Measurements from ENCODE around the gene ZSCAN10.
A peak's percentile ranks its signal among the peaks of the same experiment; 100 is the strongest.

DNA sequence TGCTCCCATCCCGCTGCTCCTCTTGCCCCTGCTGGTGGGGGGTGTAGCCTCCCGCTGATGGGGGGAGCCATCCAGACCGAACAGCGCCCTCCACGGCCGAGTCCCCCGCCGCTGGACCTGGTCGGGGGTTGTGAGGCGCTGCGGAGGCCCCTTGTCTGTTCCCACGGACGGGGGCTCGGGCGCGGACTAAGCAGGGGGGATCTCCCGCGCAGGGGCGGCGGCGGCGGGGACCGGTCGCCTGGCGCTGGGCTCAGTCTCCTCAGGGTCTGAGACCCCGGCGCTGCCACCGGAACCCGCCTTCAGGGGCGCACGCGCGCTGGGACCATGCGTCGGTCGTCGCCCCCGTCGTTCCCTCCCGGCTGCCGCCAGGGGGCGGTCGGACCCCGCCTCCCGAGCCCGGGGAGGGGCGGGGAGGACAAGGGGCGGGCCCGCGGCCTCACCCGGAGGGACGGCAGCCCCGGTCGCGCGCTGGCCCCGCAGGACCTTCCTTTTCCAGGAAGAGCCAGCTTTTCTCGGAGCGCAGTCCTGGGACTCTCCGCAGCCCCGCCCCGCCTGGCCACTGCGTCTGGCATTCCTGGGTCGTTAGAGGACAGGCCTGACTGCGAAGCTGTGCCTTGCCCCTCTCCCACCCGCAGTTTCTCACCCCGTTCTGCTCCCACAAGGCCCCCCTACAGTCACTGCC is 39.9 kb downstream of the ZSCAN10 start:
- TF ChIP-seq POLR2A (IDR thresholded peaks at IDR 0.05), result no peak
- TF ChIP-seq, protein P1, sequence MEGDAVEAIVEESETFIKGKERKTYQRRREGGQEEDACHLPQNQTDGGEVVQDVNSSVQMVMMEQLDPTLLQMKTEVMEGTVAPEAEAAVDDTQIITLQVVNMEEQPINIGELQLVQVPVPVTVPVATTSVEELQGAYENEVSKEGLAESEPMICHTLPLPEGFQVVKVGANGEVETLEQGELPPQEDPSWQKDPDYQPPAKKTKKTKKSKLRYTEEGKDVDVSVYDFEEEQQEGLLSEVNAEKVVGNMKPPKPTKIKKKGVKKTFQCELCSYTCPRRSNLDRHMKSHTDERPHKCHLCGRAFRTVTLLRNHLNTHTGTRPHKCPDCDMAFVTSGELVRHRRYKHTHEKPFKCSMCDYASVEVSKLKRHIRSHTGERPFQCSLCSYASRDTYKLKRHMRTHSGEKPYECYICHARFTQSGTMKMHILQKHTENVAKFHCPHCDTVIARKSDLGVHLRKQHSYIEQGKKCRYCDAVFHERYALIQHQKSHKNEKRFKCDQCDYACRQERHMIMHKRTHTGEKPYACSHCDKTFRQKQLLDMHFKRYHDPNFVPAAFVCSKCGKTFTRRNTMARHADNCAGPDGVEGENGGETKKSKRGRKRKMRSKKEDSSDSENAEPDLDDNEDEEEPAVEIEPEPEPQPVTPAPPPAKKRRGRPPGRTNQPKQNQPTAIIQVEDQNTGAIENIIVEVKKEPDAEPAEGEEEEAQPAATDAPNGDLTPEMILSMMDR (IDR thresholded peaks at IDR 0.05), result peak in 5 of 7 experiments; percentile 64 to 98 (median 91)
- TF ChIP-seq EP300 (IDR thresholded peaks at IDR 0.05), result no peak
- peak; percentile 21 to 85 (median 69) for TF ChIP-seq POLR2AphosphoS5 (IDR thresholded peaks at IDR 0.05)
